CD14-positive monocyte (primary cell): ENCODE measurements around the gene SMPDL3A. TPM values are rescaled to one million over a fixed set of nuclear protein-coding genes. Genes with fewer than 3 reads are reported as not detected.

Source experiments
- DNase-seq, 3 donors: peaks; one replicate each; pipeline ENCODE4 v3.0.0-alpha.2; 2011 to 2022
- H2AFZ ChIP-seq: 2 replicates; pipeline ENCODE4 v1.6.0; 2012; ENCODE audit warnings: mild to moderate bottlenecking, low read depth, low read length, inconsistent platforms; ENCODE audit not compliant: insufficient read depth, poor library complexity, severe bottlenecking
- H3K27ac ChIP-seq, 2 donors: 1 replicate in 1 of 2; 2 replicates in 1 of 2; pipeline ENCODE4 v1.5.1; 2012 to 2013; ENCODE audit warnings: low read length in 2 of 2, control low read depth in 1 of 2, inconsistent platforms in 1 of 2, low read depth in 1 of 2, mild to moderate bottlenecking in 1 of 2
- H3K27me3 ChIP-seq, 2 donors: one replicate each; pipeline versions ENCODE4 v1.6.0 to v1.6.1; 2011 to 2013; ENCODE audit warnings: low read length in 2 of 2; ENCODE audit not compliant: control insufficient read depth in 2 of 2, insufficient read depth in 2 of 2
- H3K36me3 ChIP-seq, 2 donors: replicated peaks in 1 of 2; 1 replicate in 1 of 2; 2 replicates in 1 of 2; pipeline versions ENCODE4 v1.5.1 to v1.6.1; 2012 to 2013; ENCODE audit warnings: low read length in 2 of 2, control low read depth in 1 of 2, inconsistent platforms in 1 of 2, mild to moderate bottlenecking in 1 of 2; ENCODE audit not compliant: insufficient read depth in 2 of 2, control insufficient read depth in 1 of 2
- H3K4me1 ChIP-seq, 2 donors: 1 replicate in 1 of 2; 2 replicates in 1 of 2; pipeline versions ENCODE4 v1.5.1 to v1.6.1; 2012 to 2013; ENCODE audit warnings: low read length in 2 of 2, control low read depth in 1 of 2, inconsistent platforms in 1 of 2, mild to moderate bottlenecking in 1 of 2, moderate library complexity in 1 of 2; ENCODE audit not compliant: insufficient read depth in 2 of 2, control insufficient read depth in 1 of 2
- H3K4me2 ChIP-seq: replicated peaks from 2 replicates; pipeline ENCODE3; 2012; ENCODE audit warnings: low read length, moderate library complexity, mild to moderate bottlenecking; ENCODE audit not compliant: poor library complexity, severe bottlenecking; ENCODE audit errors: extremely low read depth
- H3K4me3 ChIP-seq, 3 experiments: fragments of 200-600 bp in 1 of 3; sonication (generic) in 1 of 3; replicated peaks in 1 of 3; 1 replicate in 2 of 3; 2 replicates in 1 of 3; pipeline ENCODE4 v1.5.1; 2011 to 2013; ENCODE audit warnings: low read length in 3 of 3, mild to moderate bottlenecking in 3 of 3, control low read depth in 2 of 3, low read depth in 2 of 3, inconsistent platforms in 1 of 3, moderate library complexity in 1 of 3
- H3K79me2 ChIP-seq: 2 replicates; pipeline ENCODE4 v1.6.0; 2012; ENCODE audit warnings: mild to moderate bottlenecking, control low read depth, inconsistent platforms, low read length, moderate library complexity; ENCODE audit not compliant: insufficient read depth
- H3K9ac ChIP-seq: 2 replicates; pipeline ENCODE4 v1.6.0; 2017; ENCODE audit warnings: low read length, mild to moderate bottlenecking; ENCODE audit not compliant: insufficient read depth, poor library complexity, severe bottlenecking
- H3K9me3 ChIP-seq, 2 donors: replicated peaks in 1 of 2; 1 replicate in 1 of 2; 2 replicates in 1 of 2; pipeline versions ENCODE4 v1.5.1 to v1.6.1; 2012 to 2013; ENCODE audit warnings: low read length in 2 of 2, control low read depth in 1 of 2; ENCODE audit not compliant: control insufficient read depth in 1 of 2, insufficient read depth in 1 of 2
- H4K20me1 ChIP-seq: 2 replicates; pipeline ENCODE4 v1.6.0; 2012; ENCODE audit warnings: mild to moderate bottlenecking, low read length, control low read depth, moderate library complexity; ENCODE audit not compliant: insufficient read depth
- H3K27ac Mint-ChIP-seq, 7 donors: one replicate each; pipeline ENCODE4 v1.8.0; 2020; ENCODE audit warnings: mild to moderate bottlenecking in 7 of 7, mixed read lengths in 7 of 7, moderate library complexity in 6 of 7, inconsistent platforms in 2 of 7
- H3K27me3 Mint-ChIP-seq, 3 donors: one replicate each; pipeline ENCODE4 v1.8.0; 2021 to 2022; ENCODE audit warnings: low read depth in 3 of 3, mild to moderate bottlenecking in 3 of 3, mixed read lengths in 3 of 3, moderate library complexity in 3 of 3, inconsistent platforms in 1 of 3
- H3K36me3 Mint-ChIP-seq, 2 donors: one replicate each; pipeline ENCODE4 v1.8.0; 2020; ENCODE audit warnings: mixed read lengths in 2 of 2, inconsistent platforms in 1 of 2, mild to moderate bottlenecking in 1 of 2
- H3K4me1 Mint-ChIP-seq: one replicate; pipeline ENCODE4 v1.8.0; 2020; ENCODE audit warnings: mild to moderate bottlenecking, mixed read lengths
- H3K4me3 Mint-ChIP-seq, 2 donors: one replicate each; pipeline ENCODE4 v1.8.0; 2020; ENCODE audit warnings: mild to moderate bottlenecking in 2 of 2, mixed read lengths in 2 of 2, moderate library complexity in 1 of 2
- H3K9me3 Mint-ChIP-seq, 7 donors: one replicate each; pipeline ENCODE4 v1.8.0; 2020 to 2022; ENCODE audit warnings: mixed read lengths in 7 of 7, mild to moderate bottlenecking in 6 of 7, moderate library complexity in 6 of 7, inconsistent platforms in 2 of 7
- CTCF ChIP-seq: fragments of 200-600 bp; IDR thresholded peaks from one replicate; pipeline ENCODE4 v1.8.0; 2022; ENCODE audit warnings: antibody characterized with exemption, mild to moderate bottlenecking
- WGBS: methylation state at CpG from one replicate; pipeline ENCODE4 v1.1.5; 2013; ENCODE audit warnings: missing lambda C conversion rate; ENCODE audit not compliant: insufficient coverage; 5-methylcytosine and 5-hydroxymethylcytosine counted together
- intact Hi-C, 2 donors: fragments of 100-400 bp; cut with micrococcal nuclease; formaldehyde crosslinking; loops; one replicate each; pipeline versions ENCODE4 v1.15.0 to v1.15.1; 2023
- polyA plus RNA-seq, 3 donors: library from polyadenylated mRNA; depleted of rRNA in 1 of 3; unstranded in 2 of 3; stranded (reverse) in 1 of 3; fragments of 300-500 nt in 2 of 3; fragments of >200 nt in 1 of 3; fragmentation: Illumina TruSeq in 2 of 3; gene quantifications; 1 replicate in 2 of 3; 2 replicates in 1 of 3; pipeline ENCODE4 v1.2.3, GENCODE V29; 2012 to 2021

The SMPDL3A gene
- polyA plus RNA-seq, 3 donors = 21.3 to 30.1 (median 21.7) TPM

- no peak for DNase-seq
- Histone ChIP-seq H3K27me3 (no peaks in the 10 kb centered on the region), H3K4me2 (no peak overlapping the region), H4K20me1 (no peaks in the 10 kb centered on the region), H3K4me3 (no peak overlapping the region), H3K79me2 (no peaks in the 10 kb centered on the region), H3K36me3 (peaks cover 47 to 75% of the 10 kb centered on the region in 2 donors), H3K9me3 (no peaks in the 10 kb centered on the region), H3K4me1 (no peaks in the 10 kb centered on the region), H3K9ac (no peak overlapping the region), H2AFZ (no peak overlapping the region), H3K27ac (no peak overlapping the region)
- Mint-ChIP-seq H3K36me3 (peaks cover 51 to 78% of the 10 kb centered on the region in 2 donors), H3K9me3 (peaks cover 0 to 3% (median 0%) of the 10 kb centered on the region in 7 donors), H3K4me3 (no peak overlapping the region), H3K27ac (no peak overlapping the region), H3K27me3 (peaks cover 4 to 5% (median 5%) of the 10 kb centered on the region in 3 donors), H3K4me1 (no peaks in the 10 kb centered on the region)
- no peak for TF ChIP-seq CTCF
- WGBS = 93% methylated on average over 3 of the region's 10 CpGs
- intact Hi-C loops = no loop called here
Measured at GRCh38 chr6:122808121-122808885, 19.2 kb downstream of the SMPDL3A start.

GRCh38 chr6:122809001-122809400 is 19.9 kb downstream of the SMPDL3A start:
- Histone ChIP-seq H3K27me3 (no peaks in the 10 kb centered on the region), H3K9ac (no peak overlapping the region), H3K79me2 (no peaks in the 10 kb centered on the region), H3K4me1 (no peaks in the 10 kb centered on the region), H3K4me2 (no peak overlapping the region), H2AFZ (no peak overlapping the region), H3K4me3 (no peak overlapping the region), H3K9me3 (no peaks in the 10 kb centered on the region), H3K36me3 (peaks cover 46 to 68% of the 10 kb centered on the region in 2 donors), H3K27ac (no peak overlapping the region), H4K20me1 (no peaks in the 10 kb centered on the region)
- no peak for TF ChIP-seq CTCF
- Mint-ChIP-seq H3K36me3 (peaks cover 44 to 71% of the 10 kb centered on the region in 2 donors), H3K27me3 (peaks cover 4 to 6% (median 5%) of the 10 kb centered on the region in 3 donors), H3K4me3 (no peak overlapping the region), H3K27ac (peak overlapping the region in 1 of 7 donors; percentile 23), H3K9me3 (peaks cover 0 to 3% (median 0%) of the 10 kb centered on the region in 7 donors), H3K4me1 (no peaks in the 10 kb centered on the region)
- intact Hi-C loops = no loop called here
- no peak for DNase-seq
- 100% methylated on average over 1 of the region's 4 CpGs for WGBS
